HG03135 (cell line): ENCODE results near the gene BORCS5.
"Not testable (repeated sequence)": the region's sequence is repeated elsewhere in the genome, so short reads cannot be mapped to it uniquely, and the experiment has no call there.

Experiments
- ATAC-seq: cut with Tn5 transposase; IDR thresholded peaks from one replicate; pipeline ENCODE4 v1.9.1; 2021; ENCODE audit warnings: mild to moderate bottlenecking, moderate library complexity; ENCODE audit not compliant: unreplicated experiment

Gene BORCS5

GRCh38 chr12:12392413-12392812 is 35.5 kb downstream of the BORCS5 start:
- ATAC-seq: no peak

DNA sequence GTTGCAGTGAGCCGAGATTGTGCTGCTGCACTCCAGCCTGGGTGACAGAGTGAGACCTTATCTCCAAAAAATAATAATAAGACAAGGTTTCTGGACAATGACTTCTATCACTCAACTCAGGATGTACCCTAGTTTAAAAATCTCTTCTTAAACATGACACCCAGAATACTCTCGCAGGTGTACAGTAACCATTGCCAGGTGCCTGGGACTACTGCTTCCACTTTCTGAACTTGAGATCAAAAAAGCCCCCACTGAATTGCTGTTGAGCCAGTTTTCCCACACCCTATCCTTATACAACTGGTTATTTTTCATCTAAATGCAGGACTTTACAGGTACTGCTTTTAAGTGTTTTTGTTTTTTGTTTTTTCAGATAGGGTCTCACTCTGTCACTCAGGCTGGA is 36.3 kb downstream of the BORCS5 start:
- ATAC-seq: no peak

DNA sequence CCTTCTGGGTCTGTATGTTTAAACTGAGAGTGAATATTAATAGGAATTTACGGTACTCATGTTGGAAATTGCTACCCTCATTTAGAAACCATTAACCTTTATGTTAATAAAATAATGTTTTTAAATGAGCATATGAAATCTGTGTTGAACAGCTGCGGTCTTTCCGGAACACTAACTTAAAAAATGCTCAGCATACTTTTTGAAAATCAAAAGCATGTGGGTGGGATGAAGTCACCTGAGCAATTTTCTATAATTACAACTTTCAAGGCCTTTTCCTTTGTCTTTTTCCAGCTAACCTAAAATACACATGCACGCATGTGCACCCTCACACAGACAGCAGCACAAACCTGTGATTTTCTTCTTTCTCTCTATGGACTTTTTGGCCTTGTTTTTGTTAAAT is 39.8 kb downstream of the BORCS5 start:
- no peak for ATAC-seq

DNA sequence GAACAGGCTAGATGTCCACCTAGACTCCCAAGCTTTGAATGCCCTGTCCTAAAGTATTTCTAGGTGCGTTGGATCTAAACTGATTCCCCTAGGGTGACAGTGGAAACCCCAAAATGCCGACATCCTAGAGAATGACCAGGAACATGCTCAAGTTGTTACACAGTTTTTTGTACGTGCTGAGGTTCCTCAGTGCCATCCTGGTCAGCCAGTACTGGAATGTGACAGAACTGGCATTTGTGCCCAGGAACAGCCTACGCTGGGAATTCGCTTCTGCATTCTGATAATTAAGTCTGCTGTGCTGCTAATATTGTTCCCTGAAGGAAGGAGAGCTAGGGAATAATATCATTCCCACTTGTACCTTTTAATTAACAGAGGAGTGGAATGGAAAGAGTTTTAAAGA is 40.3 kb downstream of the BORCS5 start:
- ATAC-seq: no peak

GRCh38 chr12:12398026-12398859 is 41.4 kb downstream of the BORCS5 start:
- no peak for ATAC-seq

GRCh38 chr12:12399161-12399560 is 42.3 kb downstream of the BORCS5 start:
- no peak for ATAC-seq

GRCh38 chr12:12399776-12400305 is 43.0 kb downstream of the BORCS5 start:
- ATAC-seq: no peak

- no peak for ATAC-seq
Observed at GRCh38 chr12:12400793-12401192, 43.9 kb downstream of the BORCS5 start.

DNA sequence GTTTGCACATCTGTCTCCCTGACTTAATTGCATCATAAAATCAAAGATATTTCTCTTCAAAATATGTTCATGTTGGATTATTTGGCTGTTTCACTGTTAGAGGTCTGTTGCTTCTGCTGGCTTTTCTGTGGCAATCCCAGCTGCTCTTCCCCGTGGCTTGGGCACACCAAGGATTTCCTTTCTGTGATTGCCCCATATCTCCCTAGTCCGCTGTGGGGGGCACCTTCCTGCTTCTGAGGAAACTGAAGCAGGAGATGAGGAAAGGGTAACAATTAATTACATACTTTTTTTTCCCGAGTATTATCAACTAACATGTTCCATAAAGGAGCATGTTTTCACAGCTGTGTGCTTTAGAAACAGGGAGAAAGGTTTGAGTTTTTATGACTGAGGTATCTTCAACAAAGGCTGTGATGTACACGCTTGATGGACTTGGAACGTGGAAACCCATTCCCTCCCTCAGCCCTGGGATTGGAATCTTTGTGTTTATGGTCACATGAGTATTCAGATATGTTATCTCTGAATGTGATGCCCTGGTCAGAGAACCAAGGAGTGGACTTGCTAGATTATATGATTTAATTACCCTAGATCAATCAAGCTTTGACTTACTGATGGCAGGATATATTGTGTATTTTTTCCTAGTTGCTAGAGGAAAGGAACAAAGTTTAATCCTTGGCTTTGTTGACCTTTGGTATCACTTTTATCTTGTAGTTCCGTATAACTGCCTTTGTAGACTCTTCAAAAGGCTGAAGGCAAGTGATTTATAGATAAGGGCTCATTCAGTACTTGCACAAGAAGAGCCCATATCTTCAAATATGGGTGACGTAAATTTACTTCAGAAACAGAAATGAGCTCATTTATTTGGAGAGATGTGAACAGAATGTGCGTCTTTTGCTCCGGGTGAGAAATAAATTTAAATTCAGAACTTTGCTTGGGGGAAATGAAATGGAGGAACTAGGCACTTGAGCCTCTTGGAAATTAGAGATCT is 46.7 kb downstream of the BORCS5 start:
- no peak for ATAC-seq

- ATAC-seq: no peak
Observed at GRCh38 chr12:12404297-12404696, 47.4 kb downstream of the BORCS5 start.

DNA sequence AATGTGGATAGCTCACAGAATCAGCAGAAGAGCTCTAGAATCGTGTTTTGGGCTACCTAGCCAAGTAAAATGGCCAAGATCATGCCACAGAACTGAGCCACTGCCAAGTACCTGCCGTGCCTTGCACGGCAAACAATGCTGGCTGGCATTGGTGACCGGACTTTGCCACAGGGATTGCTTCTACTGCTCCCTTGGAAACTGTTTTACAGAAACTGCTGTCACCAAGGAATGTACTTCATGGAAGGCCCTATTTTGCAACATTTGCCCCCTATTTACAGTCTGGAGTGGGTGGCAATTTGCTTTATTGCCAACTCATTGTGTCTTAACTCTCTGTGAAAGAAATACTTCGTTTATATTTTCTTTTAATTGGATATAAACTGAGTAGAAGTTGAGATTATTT is 49.0 kb downstream of the BORCS5 start:
- ATAC-seq: no peak

DNA sequence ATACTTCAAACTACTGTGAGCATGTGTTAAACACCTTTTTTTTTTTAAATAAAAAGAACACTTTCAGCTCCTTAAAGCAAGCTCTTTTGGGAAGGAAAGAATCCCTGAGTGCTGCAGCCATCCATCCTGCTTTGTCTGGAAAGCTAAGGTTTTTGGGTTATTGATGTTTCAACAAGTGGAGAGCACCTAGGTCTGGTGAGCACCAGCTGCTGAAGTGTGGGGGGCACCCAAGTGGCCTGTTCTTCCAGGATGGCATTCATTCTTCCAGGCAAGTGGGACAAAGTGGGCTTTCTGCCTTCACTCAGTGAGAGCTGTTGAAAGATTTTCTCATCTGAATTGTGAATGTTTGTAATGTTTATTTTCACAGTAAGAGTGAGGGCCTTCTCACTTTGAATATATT is 49.9 kb downstream of the BORCS5 start:
- no peak for ATAC-seq

- no peak for ATAC-seq
Observed at GRCh38 chr12:12408265-12408690, 51.4 kb downstream of the BORCS5 start.

- ATAC-seq: not testable (repeated sequence)
Observed at GRCh38 chr12:12409337-12409736, 52.5 kb downstream of the BORCS5 start.

DNA sequence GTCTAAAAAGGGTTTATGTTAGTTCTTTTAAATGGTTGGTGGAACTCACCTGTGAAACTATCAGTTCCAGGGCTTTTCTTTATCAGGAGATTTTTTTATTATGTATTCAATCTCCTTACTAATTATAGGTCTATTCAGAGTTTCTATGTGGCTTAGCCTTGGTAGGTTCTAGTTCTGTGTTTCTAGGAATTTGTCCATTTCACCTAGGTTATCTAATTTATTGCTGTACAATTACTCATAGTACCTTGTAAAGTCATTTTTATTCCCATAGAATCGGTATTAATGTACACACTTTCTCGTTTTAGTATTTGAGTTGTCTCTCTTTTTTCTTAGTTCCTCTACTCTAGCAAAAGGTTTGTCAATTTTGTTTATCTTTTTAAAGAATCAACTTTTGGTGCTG is 59.0 kb downstream of the BORCS5 start:
- ATAC-seq: no peak

DNA sequence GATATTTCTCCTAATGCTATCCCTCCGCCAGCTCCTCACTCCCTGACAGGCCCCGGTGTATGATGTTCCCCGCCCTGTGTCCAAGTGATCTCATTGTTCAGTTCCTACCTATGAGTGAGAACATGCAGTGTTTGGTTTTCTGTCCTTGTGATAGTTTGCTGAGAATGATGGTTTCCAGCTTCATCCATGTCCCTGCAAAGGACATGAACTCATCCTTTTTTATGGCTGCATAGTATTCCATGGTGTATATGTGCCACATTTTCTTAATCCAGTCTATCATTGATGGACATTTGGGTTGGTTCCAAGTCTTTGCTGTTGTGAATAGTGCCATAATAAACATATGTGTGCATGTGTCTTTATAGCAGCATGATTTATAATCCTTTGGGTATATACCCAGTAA is 62.3 kb downstream of the BORCS5 start:
- ATAC-seq: not testable (repeated sequence)

GRCh38 chr12:12423367-12423766 is 66.5 kb downstream of the BORCS5 start:
- ATAC-seq: no peak

DNA sequence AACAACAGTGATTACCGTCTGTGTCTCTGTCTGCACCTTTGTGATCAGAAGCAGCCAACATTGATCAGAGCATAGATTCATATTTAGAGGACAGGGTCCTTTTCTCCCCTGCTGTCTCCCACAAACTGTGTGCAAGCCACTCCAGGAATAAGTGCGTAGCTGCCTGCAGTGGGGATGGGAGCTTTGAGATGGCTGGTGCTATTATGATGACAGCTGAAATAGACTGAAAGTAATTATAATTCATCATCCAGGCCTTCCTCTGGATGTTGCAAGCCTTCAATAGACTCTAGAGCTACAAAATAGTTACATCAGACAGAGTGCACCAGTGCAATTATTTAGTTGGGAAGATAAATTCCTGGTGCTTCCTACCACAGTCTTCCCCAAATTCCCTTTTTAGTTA is 68.1 kb downstream of the BORCS5 start:
- no peak for ATAC-seq

- no peak for ATAC-seq
Observed at GRCh38 chr12:12425616-12426015, 68.7 kb downstream of the BORCS5 start.

GRCh38 chr12:12427568-12427967 is 70.7 kb downstream of the BORCS5 start:
- no peak for ATAC-seq

DNA sequence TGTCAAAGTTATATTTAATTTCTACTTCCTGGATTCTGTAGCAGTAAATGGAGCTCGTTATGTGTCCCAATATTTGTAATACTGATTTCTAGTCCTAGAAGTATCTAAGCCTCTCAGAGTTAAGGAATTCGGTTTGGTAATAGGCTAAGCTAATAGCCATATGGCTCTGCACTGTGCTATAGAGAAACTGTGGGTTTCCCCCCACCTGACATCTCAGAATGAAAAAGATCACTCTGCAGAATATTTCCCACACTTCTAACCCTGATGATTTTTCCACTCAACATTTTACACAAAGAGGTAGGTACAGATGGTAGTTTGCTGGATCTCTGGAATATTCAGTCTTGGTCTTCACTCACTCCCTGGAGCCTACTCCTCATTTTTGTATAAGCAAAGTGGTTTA is 71.2 kb downstream of the BORCS5 start:
- ATAC-seq: no peak
